GM12878 (cell line): Measurements from ENCODE around the gene TYROBP. TPM values are rescaled to one million over a fixed set of nuclear protein-coding genes. Genes with fewer than 3 reads are reported as not detected.

Source experiments
- ATAC-seq: fragments of 200-7000 bp; cut with Tn5 transposase; 3 replicates; pipeline ENCODE4 v1.9.1; 2020; ENCODE audit warnings: mild to moderate bottlenecking, moderate library complexity
- BruUV-seq: library from RNA; stranded (reverse); fragments of 400-500 nt; replicated peaks from 2 replicates; lab custom pipeline; 2021; lab: Mats Ljungman, UMichigan
- CTCF ChIA-PET: fragments of 300-600 bp; sonication (Branson Sonifier 250); formaldehyde crosslinking; extraction: SDS; loops from one replicate; lab custom pipeline; 2021; ENCODE audit warnings: inconsistent platforms; lab: Yijun Ruan, JAX
- POLR2A ChIA-PET: fragments of 350-600 bp; formaldehyde crosslinking; extraction: SDS; loops from one replicate; lab custom pipeline; 2021; ENCODE audit warnings: inconsistent platforms; lab: Charles Lee
- RAD21 ChIA-PET: fragments of 300-600 bp; sonication (Branson Sonifier 250); formaldehyde crosslinking; loops from one replicate; lab custom pipeline; 2023; ENCODE audit warnings: antibody characterized with exemption; ENCODE audit not compliant: unreplicated experiment; lab: Charles Lee
- SMC1A ChIA-PET: fragments of 300-600 bp; sonication (Branson Sonifier 250); formaldehyde crosslinking; loops from one replicate; lab custom pipeline; 2023; ENCODE audit not compliant: unreplicated experiment, uncharacterized antibody; lab: Charles Lee
- DNase-seq: peaks from one replicate; pipeline ENCODE4 v3.0.0-alpha.2; 2011; ENCODE audit warnings: low read depth, low spot score
- FAIRE-seq: peaks from 3 replicates; lab custom pipeline; 2011; peaks lifted over from hg19 to GRCh38; lab: Jason Lieb, UNC
- H2AFZ ChIP-seq: 2 replicates; pipeline ENCODE4 v1.6.0; 2011; ENCODE audit warnings: low read depth, low read length, control low read depth; ENCODE audit not compliant: control insufficient read depth
- H3K27ac ChIP-seq: 2 replicates; pipeline ENCODE4 v1.5.1; 2011; ENCODE audit warnings: control low read depth; ENCODE audit not compliant: control insufficient read depth, insufficient read depth
- H3K27me3 ChIP-seq, 2 experiments: replicated peaks in 1 of 2; 2 replicates each; pipeline versions ENCODE4 v1.6.0 to v1.6.1; 2011; ENCODE audit warnings: low read length in 1 of 2; ENCODE audit not compliant: control insufficient read depth in 2 of 2, insufficient read depth in 2 of 2
- H3K36me3 ChIP-seq, 2 experiments: 2 replicates each; pipeline ENCODE4 v1.5.1; 2011; ENCODE audit warnings: low read length in 1 of 2; ENCODE audit not compliant: control insufficient read depth in 2 of 2, insufficient read depth in 2 of 2
- H3K4me1 ChIP-seq: 2 replicates; pipeline ENCODE4 v1.6.1; 2011; ENCODE audit warnings: mild to moderate bottlenecking, low read length, moderate library complexity, mixed read lengths; ENCODE audit not compliant: control insufficient read depth, insufficient read depth
- H3K4me2 ChIP-seq: 2 replicates; pipeline ENCODE4 v1.6.0; 2011; ENCODE audit warnings: control low read depth; ENCODE audit not compliant: control insufficient read depth, insufficient read depth
- H3K4me3 ChIP-seq: fragments of 200-600 bp; sonication (generic); 2 replicates; pipeline ENCODE4 v1.5.1; 2016
- H3K79me2 ChIP-seq: 2 replicates; pipeline ENCODE4 v1.6.0; 2011; ENCODE audit warnings: low read length; ENCODE audit not compliant: control insufficient read depth, insufficient read depth
- H3K9ac ChIP-seq: 2 replicates; pipeline ENCODE4 v1.8.0; 2011; ENCODE audit warnings: low read length, control low read depth, mixed read lengths; ENCODE audit not compliant: control insufficient read depth, insufficient read depth
- H3K9me3 ChIP-seq: replicated peaks from 3 replicates; pipeline ENCODE4 v1.5.1; 2011; ENCODE audit warnings: mild to moderate bottlenecking, low read length; ENCODE audit not compliant: control insufficient read depth, insufficient read depth
- H4K20me1 ChIP-seq: 2 replicates; pipeline ENCODE4 v1.6.0; 2011; ENCODE audit not compliant: control insufficient read depth, insufficient read depth
- BCL11A ChIP-seq: IDR thresholded peaks from 2 replicates; pipeline ENCODE4 v1.6.1; 2011; ENCODE audit warnings: low read depth, low read length
- CEBPZ ChIP-seq: fragments of 150-350 bp; IDR thresholded peaks from 2 replicates; pipeline ENCODE4 v1.6.1; 2016; ENCODE audit warnings: low read depth, low read length
- ETV6 ChIP-seq, 2 experiments: fragments of 450-650 bp in 1 of 2; IDR thresholded peaks in 1 of 2; conservative IDR thresholded peaks in 1 of 2; 2 replicates each; pipeline ENCODE4 v1.6.1; 2014; ENCODE audit warnings: antibody characterized with exemption in 1 of 2, borderline replicate concordance in 1 of 2, low read depth in 1 of 2, mild to moderate bottlenecking in 1 of 2, moderate library complexity in 1 of 2
- GABPA ChIP-seq: IDR thresholded peaks from 2 replicates; pipeline ENCODE4 v1.6.1; 2014; ENCODE audit warnings: antibody characterized with exemption, low read depth, mild to moderate bottlenecking, inconsistent platforms
- IKZF1 ChIP-seq: fragments of 450-650 bp; conservative IDR thresholded peaks from 2 replicates; pipeline ENCODE4 v1.6.1; 2017; ENCODE audit warnings: antibody characterized with exemption, mild to moderate bottlenecking
- IRF4 ChIP-seq: IDR thresholded peaks from 2 replicates; pipeline ENCODE4 v1.6.1; 2011; ENCODE audit warnings: low read depth, low read length
- MEF2B ChIP-seq: fragments of 450-650 bp; IDR thresholded peaks from 2 replicates; pipeline ENCODE4 v1.6.1; 2018; ENCODE audit warnings: mild to moderate bottlenecking, moderate library complexity; ENCODE audit not compliant: partially characterized antibody, poor library complexity, severe bottlenecking
- MTA2 ChIP-seq: fragments of 450-650 bp; IDR thresholded peaks from 2 replicates; pipeline ENCODE4 v1.6.1; 2016; ENCODE audit warnings: low read depth, mild to moderate bottlenecking, moderate library complexity
- RAD51 ChIP-seq: fragments of 450-650 bp; IDR thresholded peaks from 2 replicates; pipeline ENCODE4 v1.6.1; 2016; ENCODE audit warnings: moderate library complexity, mild to moderate bottlenecking, inconsistent platforms
- RUNX3 ChIP-seq: IDR thresholded peaks from 2 replicates; pipeline ENCODE4 v1.6.1; 2012; ENCODE audit warnings: low read length, inconsistent platforms
- SIN3A ChIP-seq: IDR thresholded peaks from 2 replicates; pipeline ENCODE4 v1.6.1; 2012; ENCODE audit warnings: low read depth, low read length, improper control_type of control experiment
- TCF3 ChIP-seq: IDR thresholded peaks from 2 replicates; pipeline ENCODE4 v1.6.1; 2012; ENCODE audit warnings: low read depth, mild to moderate bottlenecking, low read length, borderline replicate concordance; ENCODE audit not compliant: insufficient read depth
- ZBTB40 ChIP-seq: fragments of 450-650 bp; IDR thresholded peaks from 2 replicates; pipeline ENCODE4 v1.6.1; 2016; ENCODE audit warnings: mild to moderate bottlenecking, moderate library complexity, borderline replicate concordance
- ZNF217 ChIP-seq: fragments of 450-650 bp; IDR thresholded peaks from 2 replicates; pipeline ENCODE4 v1.6.1; 2017; ENCODE audit warnings: antibody characterized with exemption, mild to moderate bottlenecking
- WGBS: methylation state at CpG from one replicate; pipeline ENCODE4 v1.1.6; 2016; ENCODE audit warnings: low lambda C conversion rate; ENCODE audit not compliant: insufficient replicate concordance, insufficient coverage; ENCODE audit errors: missing lambda C conversion rate; 5-methylcytosine and 5-hydroxymethylcytosine counted together
- in situ Hi-C: fragments of 300-500 bp; cut with MboI; formaldehyde crosslinking; loops from 9 replicates; pipeline ENCODE4 v1.14.3; 2018; ENCODE audit warnings: mixed read lengths
- intact Hi-C: fragments of 100-400 bp; cut with micrococcal nuclease; formaldehyde crosslinking; loops from one replicate; pipeline ENCODE4 v1.14.2; 2022; ENCODE audit not compliant: unreplicated experiment
- polyA plus RNA-seq, 11 experiments: library from polyadenylated mRNA; depleted of rRNA in 4 of 11; unstranded in 6 of 11; stranded (reverse) in 5 of 11; fragments of >200 nt; fragmentation: Nextera tagmentation in 4 of 11; fragmentation: Illumina TruSeq in 1 of 11; extraction: Ambion mirVana in 4 of 11; extraction: Trizol in 1 of 11; gene quantifications; 1 replicate in 1 of 11; 2 replicates in 10 of 11; pipeline versions ENCODE4 v1.2.1 to v1.2.3, GENCODE V29; 2011 to 2016; ENCODE audit warnings: inconsistent platforms in 2 of 11, missing spikeins in 2 of 11, low read depth in 1 of 11
- total RNA-seq, 4 experiments: library from RNA; depleted of rRNA in 3 of 4; stranded (reverse); fragments of >200 nt in 3 of 4; fragmentation: Illumina TruSeq in 1 of 4; extraction: Trizol in 1 of 4; gene quantifications; 2 replicates each; pipeline versions ENCODE4 v1.2.1 to v1.2.3, GENCODE V29; 2013 to 2021

Gene TYROBP
- total and polyA plus RNA-seq, 10 of the 15 experiments (the other 5 are each of a cell fraction or from before 2014, with no cell fraction given) = 0.33 to 2.4 (median 0.58) TPM; not detected in 2

- Histone ChIP-seq H2AFZ (peak within 1 kb of the TSS; percentile 51), H4K20me1 (no peaks in the 10 kb centered on the region), H3K4me2 (peak within 1 kb of the TSS; percentile 98), H3K36me3 (peaks cover 0 to 2% of the 10 kb centered on the region in 2 experiments; a peak in 3 of 4 replicates), H3K27me3 (no peaks in the 10 kb centered on the region), H3K9ac (peak within 1 kb of the TSS; percentile 82), H3K27ac (peak within 1 kb of the TSS; percentile 96), H3K4me1 (peaks cover 34% of the 10 kb centered on the region), H3K79me2 (peaks cover 34% of the 10 kb centered on the region), H3K9me3 (no peaks in the 10 kb centered on the region), H3K4me3 (peak within 1 kb of the TSS; percentile 96)
- peak; percentile 38 for FAIRE-seq
- in situ Hi-C loops = loop anchor here (10.0 kb wide), 1 partner anchor 567 kb away; no protein-coding TSS in a partner anchor
- no TSS peak for BruUV-seq
- ChIA-PET CTCF (interaction anchor here (3.1 kb wide), 1 partner anchor 28 kb away, joined by 13 read pairs; no protein-coding TSS in a partner anchor), POLR2A (interaction anchor here (1.2 to 2.4 kb wide), 5 partner anchors 11 to 29 kb away, joined by 4 to 22 read pairs (median 11); no protein-coding TSS in a partner anchor), SMC1A (interaction anchor here (1.9 to 2.2 kb wide), 2 partner anchors 10 to 29 kb away, joined by 4 to 7 read pairs; no protein-coding TSS in a partner anchor), RAD21 (interaction anchor here (1.6 to 4.9 kb wide), 2 partner anchors 28 to 29 kb away, joined by 12 to 37 read pairs; no protein-coding TSS in a partner anchor)
- WGBS = 1% methylated on average over 6 of the region's 6 CpGs
- intact Hi-C loops = loop anchor here (5.0 kb wide), 1 partner anchor 190 kb away; no protein-coding TSS in a partner anchor
- no peak for DNase-seq
- peak; percentile 17 for ATAC-seq
- TF ChIP-seq BCL11A = no peak
- TF ChIP-seq ZBTB40 = peak; percentile 56
- peak; percentile 57; the same call in 1 of the 2 replicates for TF ChIP-seq GABPA
- no peak for TF ChIP-seq SIN3A
- no peak for TF ChIP-seq ETV6 (conservative IDR thresholded peaks at IDR 0.05 in 1 of 2, IDR thresholded peaks at IDR 0.05 in 1 of 2; ENCODE audit: borderline replicate concordance in 1 of 2, low read depth in 1 of 2)
- 0 out of 2 replicates have a peak, but pooled peaks have one; percentile 22 for TF ChIP-seq TCF3
- no peak for TF ChIP-seq CEBPZ
- no peak for TF ChIP-seq MEF2B
- TF ChIP-seq RUNX3 = peak; percentile 24; the same call in 1 of the 2 replicates
- no peak for TF ChIP-seq RAD51
- TF ChIP-seq IKZF1 = peak; percentile 52; the same call in 1 of the 2 replicates
- no peak for TF ChIP-seq ZNF217
- TF ChIP-seq IRF4 = no peak
- no peak for TF ChIP-seq MTA2
These were observed 6.0 kb downstream of the TYROBP start, which contains the start of gene HCST for GRCh38 chr19:35901854-35902661. HCST (plus strand) TSS chr19:35902529; CDS start chr19:35902594, 65 bp downstream.
